ENCODE data around the gene PROSER3. TPM values are rescaled to one million over a fixed set of nuclear protein-coding genes. Genes with fewer than 3 reads are reported as not detected.

The PROSER3 gene
- total and polyA plus RNA-seq, 2 of the 13 experiments (the other 11 are each of a cell fraction or from before 2014, with no cell fraction given): 5.1 to 5.7 TPM

DNA sequence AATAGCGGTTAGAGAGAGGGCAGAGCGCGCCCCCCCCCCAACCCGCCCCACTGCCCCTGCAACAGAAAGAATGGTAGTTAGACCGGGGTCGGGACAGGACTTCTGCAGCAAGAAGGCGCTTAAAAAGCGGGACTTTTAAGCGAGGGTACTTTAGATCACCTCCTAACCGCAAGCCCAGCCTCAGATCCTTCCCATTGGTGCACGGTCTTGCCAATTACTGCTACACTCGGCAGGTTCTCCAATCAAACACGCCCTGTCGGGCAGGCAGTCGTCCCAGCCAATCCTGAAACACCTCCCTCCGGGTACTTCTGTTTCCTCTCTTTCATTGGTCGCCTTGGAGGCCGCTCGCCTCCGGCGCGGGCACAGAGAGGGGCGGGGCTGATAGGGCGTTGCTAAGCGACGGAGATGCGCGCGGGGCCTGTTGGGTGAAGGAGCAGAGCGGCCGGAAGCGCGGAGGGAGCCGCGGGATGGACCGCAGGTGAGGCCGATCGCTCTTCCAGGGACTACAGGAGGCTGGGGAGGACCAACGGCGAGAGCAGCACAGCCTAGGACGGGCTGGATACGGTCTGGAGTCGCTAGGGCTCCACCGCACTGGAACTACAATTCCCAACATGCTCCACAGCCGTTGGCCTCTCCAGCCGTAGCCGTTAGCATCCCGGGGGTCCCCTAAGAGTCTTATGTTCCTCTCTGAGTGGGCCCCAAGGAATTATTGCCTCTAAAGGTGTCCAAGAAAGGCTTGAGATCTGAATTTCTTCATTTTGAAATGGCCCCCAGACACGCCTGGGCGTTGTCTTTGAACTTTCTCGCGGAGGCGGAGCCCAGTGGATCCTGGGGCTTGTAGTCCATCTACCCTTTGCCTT lies at the start of gene PROSER3 (continued):
- TF ChIP-seq SRSF1 (optimal IDR thresholded peaks at IDR 0.05; ENCODE audit: low read depth, low read length): peak; percentile 74
- TF ChIP-seq TOPORS (CRISPR knock-in tag; IDR thresholded peaks at IDR 0.05): peak; percentile 38; the same call in 1 of the 2 replicates
- TF ChIP-seq, protein P1, sequence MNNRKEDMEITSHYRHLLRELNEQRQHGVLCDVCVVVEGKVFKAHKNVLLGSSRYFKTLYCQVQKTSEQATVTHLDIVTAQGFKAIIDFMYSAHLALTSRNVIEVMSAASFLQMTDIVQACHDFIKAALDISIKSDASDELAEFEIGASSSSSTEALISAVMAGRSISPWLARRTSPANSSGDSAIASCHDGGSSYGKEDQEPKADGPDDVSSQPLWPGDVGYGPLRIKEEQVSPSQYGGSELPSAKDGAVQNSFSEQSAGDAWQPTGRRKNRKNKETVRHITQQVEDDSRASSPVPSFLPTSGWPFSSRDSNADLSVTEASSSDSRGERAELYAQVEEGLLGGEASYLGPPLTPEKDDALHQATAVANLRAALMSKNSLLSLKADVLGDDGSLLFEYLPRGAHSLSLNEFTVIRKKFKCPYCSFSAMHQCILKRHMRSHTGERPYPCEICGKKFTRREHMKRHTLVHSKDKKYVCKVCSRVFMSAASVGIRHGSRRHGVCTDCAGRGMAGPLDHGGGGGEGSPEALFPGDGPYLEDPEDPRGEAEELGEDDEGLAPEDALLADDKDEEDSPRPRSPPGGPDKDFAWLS (CRISPR knock-in tag; IDR thresholded peaks at IDR 0.05; ENCODE audit: borderline replicate concordance): no peak
- TF ChIP-seq MEIS1 (CRISPR knock-in tag; IDR thresholded peaks at IDR 0.05; ENCODE audit: borderline replicate concordance): no peak
- no peak for TF ChIP-seq ZNF17 (CRISPR knock-in tag; IDR thresholded peaks at IDR 0.05)
- TF ChIP-seq KLF6 (CRISPR knock-in tag; IDR thresholded peaks at IDR 0.05): peak; percentile 32; the same call in 1 of the 2 replicates
- no peak for TF ChIP-seq ZMYM3 (CRISPR knock-in tag; IDR thresholded peaks at IDR 0.05)
- TF ChIP-seq ZBTB38 (CRISPR knock-in tag; IDR thresholded peaks at IDR 0.05): no peak; the same call in 1 of the 2 replicates
- TF ChIP-seq MAFK (conservative IDR thresholded peaks at IDR 0.05 in 1 of 2, IDR thresholded peaks at IDR 0.05 in 1 of 2; ENCODE audit: low read length in 2 of 2): no peak
- TF ChIP-seq NFE2L2 (IDR thresholded peaks at IDR 0.05; ENCODE audit: low read length): no peak
- TF ChIP-seq, protein P2, sequence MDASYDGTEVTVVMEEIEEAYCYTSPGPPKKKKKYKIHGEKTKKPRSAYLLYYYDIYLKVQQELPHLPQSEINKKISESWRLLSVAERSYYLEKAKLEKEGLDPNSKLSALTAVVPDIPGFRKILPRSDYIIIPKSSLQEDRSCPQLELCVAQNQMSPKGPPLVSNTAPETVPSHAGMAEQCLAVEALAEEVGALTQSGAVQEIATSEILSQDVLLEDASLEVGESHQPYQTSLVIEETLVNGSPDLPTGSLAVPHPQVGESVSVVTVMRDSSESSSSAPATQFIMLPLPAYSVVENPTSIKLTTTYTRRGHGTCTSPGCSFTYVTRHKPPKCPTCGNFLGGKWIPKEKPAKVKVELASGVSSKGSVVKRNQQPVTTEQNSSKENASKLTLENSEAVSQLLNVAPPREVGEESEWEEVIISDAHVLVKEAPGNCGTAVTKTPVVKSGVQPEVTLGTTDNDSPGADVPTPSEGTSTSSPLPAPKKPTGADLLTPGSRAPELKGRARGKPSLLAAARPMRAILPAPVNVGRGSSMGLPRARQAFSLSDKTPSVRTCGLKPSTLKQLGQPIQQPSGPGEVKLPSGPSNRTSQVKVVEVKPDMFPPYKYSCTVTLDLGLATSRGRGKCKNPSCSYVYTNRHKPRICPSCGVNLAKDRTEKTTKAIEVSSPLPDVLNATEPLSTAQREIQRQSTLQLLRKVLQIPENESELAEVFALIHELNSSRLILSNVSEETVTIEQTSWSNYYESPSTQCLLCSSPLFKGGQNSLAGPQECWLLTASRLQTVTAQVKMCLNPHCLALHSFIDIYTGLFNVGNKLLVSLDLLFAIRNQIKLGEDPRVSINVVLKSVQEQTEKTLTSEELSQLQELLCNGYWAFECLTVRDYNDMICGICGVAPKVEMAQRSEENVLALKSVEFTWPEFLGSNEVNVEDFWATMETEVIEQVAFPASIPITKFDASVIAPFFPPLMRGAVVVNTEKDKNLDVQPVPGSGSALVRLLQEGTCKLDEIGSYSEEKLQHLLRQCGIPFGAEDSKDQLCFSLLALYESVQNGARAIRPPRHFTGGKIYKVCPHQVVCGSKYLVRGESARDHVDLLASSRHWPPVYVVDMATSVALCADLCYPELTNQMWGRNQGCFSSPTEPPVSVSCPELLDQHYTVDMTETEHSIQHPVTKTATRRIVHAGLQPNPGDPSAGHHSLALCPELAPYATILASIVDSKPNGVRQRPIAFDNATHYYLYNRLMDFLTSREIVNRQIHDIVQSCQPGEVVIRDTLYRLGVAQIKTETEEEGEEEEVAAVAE (CRISPR knock-in tag; IDR thresholded peaks at IDR 0.05; ENCODE audit: borderline replicate concordance): peak; percentile 87; the same call in 1 of the 2 replicates
- TF ChIP-seq XBP1 (CRISPR knock-in tag; IDR thresholded peaks at IDR 0.05): no peak
- no peak for TF ChIP-seq ELF3 (CRISPR knock-in tag; IDR thresholded peaks at IDR 0.05)
- TF ChIP-seq ZNF891 (CRISPR knock-in tag; IDR thresholded peaks at IDR 0.05): peak; percentile 75; the same call in 1 of the 2 replicates
- TF ChIP-seq ARNT (IDR thresholded peaks at IDR 0.05): no peak
- no peak for TF ChIP-seq ZNF256 (CRISPR knock-in tag; conservative IDR thresholded peaks at IDR 0.05)
- TF ChIP-seq ZNF777 (CRISPR knock-in tag; IDR thresholded peaks at IDR 0.05): no peak; the same call in 1 of the 2 replicates
- 0 out of 2 replicates have a peak, but pooled peaks have one; percentile 31 for TF ChIP-seq ZNF264 (CRISPR knock-in tag; IDR thresholded peaks at IDR 0.05)
- TF ChIP-seq ZNF772 (CRISPR knock-in tag; IDR thresholded peaks at IDR 0.05): no peak
- TF ChIP-seq, protein P3, sequence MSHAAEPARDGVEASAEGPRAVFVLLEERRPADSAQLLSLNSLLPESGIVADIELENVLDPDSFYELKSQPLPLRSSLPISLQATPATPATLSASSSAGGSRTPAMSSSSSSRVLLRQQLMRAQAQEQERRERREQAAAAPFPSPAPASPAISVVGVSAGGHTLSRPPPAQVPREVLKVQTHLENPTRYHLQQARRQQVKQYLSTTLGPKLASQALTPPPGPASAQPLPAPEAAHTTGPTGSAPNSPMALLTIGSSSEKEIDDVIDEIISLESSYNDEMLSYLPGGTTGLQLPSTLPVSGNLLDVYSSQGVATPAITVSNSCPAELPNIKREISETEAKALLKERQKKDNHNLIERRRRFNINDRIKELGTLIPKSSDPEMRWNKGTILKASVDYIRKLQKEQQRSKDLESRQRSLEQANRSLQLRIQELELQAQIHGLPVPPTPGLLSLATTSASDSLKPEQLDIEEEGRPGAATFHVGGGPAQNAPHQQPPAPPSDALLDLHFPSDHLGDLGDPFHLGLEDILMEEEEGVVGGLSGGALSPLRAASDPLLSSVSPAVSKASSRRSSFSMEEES (CRISPR knock-in tag; IDR thresholded peaks at IDR 0.05): peak; percentile 18; the same call in 1 of the 2 replicates
- TF ChIP-seq, protein P4, sequence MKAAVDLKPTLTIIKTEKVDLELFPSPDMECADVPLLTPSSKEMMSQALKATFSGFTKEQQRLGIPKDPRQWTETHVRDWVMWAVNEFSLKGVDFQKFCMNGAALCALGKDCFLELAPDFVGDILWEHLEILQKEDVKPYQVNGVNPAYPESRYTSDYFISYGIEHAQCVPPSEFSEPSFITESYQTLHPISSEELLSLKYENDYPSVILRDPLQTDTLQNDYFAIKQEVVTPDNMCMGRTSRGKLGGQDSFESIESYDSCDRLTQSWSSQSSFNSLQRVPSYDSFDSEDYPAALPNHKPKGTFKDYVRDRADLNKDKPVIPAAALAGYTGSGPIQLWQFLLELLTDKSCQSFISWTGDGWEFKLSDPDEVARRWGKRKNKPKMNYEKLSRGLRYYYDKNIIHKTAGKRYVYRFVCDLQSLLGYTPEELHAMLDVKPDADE (CRISPR knock-in tag; IDR thresholded peaks at IDR 0.05): no peak
- no peak for TF ChIP-seq HNRNPUL1 (IDR thresholded peaks at IDR 0.05; ENCODE audit: low read depth, low read length)

Measured in HepG2 (cell line).